AG10803 (cell line): Measurements from ENCODE around the gene RBM25.

Experiments used
- DNase-seq: peaks from one replicate; pipeline ENCODE4 v3.0.0; 2010; ENCODE audit warnings: low read depth
- H3K4me3 ChIP-seq: 2 replicates; pipeline ENCODE4 v1.5.1; 2011; ENCODE audit warnings: mild to moderate bottlenecking, low read length, control low read depth
- TF ChIP-seq, protein P1 (sequence below): conservative IDR thresholded peaks from 2 replicates; pipeline ENCODE4 v1.5.1; 2011; ENCODE audit warnings: mild to moderate bottlenecking, low read length, control low read depth, inconsistent platforms

RBM25 gene

DNA sequence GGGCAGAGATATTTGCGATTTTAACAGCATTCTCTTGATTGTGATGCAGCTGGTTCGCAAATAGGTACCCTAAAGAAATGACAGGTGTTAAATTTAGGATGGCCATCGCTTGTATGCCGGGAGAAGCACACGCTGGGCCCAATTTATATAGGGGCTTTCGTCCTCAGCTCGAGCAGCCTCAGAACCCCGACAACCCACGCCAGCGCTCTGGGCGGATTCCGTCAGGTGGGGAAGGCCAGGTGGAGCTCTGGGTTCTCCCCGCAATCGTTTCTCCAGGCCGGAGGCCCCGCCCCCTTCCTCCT, 77.7 kb downstream of the RBM25 start:
- DNase-seq = no peak
- TF ChIP-seq, protein P1, sequence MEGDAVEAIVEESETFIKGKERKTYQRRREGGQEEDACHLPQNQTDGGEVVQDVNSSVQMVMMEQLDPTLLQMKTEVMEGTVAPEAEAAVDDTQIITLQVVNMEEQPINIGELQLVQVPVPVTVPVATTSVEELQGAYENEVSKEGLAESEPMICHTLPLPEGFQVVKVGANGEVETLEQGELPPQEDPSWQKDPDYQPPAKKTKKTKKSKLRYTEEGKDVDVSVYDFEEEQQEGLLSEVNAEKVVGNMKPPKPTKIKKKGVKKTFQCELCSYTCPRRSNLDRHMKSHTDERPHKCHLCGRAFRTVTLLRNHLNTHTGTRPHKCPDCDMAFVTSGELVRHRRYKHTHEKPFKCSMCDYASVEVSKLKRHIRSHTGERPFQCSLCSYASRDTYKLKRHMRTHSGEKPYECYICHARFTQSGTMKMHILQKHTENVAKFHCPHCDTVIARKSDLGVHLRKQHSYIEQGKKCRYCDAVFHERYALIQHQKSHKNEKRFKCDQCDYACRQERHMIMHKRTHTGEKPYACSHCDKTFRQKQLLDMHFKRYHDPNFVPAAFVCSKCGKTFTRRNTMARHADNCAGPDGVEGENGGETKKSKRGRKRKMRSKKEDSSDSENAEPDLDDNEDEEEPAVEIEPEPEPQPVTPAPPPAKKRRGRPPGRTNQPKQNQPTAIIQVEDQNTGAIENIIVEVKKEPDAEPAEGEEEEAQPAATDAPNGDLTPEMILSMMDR = no peak
- H3K4me3 ChIP-seq = peak overlapping the region; percentile 93

DNA sequence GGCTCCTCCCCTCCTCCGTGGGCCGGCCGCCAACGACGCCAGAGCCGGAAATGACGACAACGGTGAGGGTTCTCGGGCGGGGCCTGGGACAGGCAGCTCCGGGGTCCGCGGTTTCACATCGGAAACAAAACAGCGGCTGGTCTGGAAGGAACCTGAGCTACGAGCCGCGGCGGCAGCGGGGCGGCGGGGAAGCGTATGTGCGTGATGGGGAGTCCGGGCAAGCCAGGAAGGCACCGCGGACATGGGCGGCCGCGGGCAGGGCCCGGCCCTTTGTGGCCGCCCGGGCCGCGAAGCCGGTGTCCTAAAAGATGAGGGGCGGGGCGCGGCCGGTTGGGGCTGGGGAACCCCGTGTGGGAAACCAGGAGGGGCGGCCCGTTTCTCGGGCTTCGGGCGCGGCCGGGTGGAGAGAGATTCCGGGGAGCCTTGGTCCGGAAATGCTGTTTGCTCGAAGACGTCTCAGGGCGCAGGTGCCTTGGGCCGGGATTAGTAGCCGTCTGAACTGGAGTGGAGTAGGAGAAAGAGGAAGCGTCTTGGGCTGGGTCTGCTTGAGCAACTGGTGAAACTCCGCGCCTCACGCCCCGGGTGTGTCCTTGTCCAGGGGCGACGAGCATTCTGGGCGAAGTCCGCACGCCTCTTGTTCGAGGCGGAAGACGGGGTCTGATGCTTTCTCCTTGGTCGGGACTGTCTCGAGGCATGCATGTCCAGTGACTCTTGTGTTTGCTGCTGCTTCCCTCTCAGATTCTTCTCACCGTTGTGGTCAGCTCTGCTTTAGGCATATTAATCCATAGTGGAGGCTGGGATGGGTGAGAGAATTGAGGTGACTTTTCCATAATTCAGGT, 78.3 kb downstream of the RBM25 start, which contains the start of gene PSEN1:
Gene PSEN1, plus strand, starts transcription at position 121 of the 839 bp plus-strand sequence. CDS start 11,513 bp downstream, outside the sequence.
- TF ChIP-seq, protein P1 = no peak
- peak; percentile 85 for DNase-seq
- peak within 1 kb of the TSS; percentile 93 for H3K4me3 ChIP-seq

DNA sequence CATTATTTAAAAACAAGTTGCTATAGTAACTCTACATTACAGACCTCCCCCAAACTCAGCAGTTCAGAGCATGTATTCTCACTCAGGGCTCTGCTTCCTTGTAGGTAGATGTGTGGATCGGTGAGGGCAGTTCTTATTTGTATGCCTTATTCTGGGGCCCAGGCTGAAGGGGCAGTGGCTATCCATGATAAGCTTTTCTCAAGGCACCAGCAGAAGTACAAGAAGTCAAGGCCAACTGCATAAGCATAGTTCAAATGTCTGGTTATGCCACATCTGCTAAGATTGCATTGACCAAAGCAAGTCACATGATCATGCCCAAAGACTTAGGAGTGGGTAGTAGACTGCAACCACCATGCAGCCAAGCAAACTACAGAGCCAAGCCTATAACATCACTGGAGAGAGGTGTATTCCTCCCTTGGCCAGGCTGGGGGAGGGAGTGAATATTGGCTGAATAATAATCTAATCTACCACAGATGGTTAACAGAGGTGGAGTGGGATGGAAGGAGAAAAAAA, 82.5 kb downstream of the RBM25 start:
- TF ChIP-seq, protein P1 = no peak
- no peak for DNase-seq

DNA sequence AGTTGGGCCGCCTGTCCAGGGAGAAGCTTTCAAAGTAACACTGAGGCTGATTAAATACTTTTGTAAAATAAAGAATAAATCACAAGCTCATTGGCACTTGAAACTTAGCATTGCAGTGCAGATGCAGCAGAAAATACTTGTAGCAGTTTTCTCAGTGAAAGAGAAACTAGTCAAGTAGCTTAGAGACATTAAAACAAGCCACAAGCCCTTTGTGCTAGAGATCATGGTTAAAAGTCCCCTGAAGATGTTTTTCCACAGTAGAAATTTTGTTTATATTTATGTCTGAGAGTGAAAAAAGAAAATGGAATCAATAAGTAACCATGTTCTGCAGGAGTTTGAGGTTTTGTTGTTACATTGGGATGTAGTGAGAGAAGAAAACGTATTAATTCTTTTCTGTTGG, 83.9 kb downstream of the RBM25 start:
- DNase-seq = no peak
- TF ChIP-seq, protein P1 = no peak
- no peak overlapping the region for H3K4me3 ChIP-seq

More for the DNA sequence above, 82.5 kb downstream of the RBM25 start:
- H3K4me3 ChIP-seq = no peak overlapping the region

DNA sequence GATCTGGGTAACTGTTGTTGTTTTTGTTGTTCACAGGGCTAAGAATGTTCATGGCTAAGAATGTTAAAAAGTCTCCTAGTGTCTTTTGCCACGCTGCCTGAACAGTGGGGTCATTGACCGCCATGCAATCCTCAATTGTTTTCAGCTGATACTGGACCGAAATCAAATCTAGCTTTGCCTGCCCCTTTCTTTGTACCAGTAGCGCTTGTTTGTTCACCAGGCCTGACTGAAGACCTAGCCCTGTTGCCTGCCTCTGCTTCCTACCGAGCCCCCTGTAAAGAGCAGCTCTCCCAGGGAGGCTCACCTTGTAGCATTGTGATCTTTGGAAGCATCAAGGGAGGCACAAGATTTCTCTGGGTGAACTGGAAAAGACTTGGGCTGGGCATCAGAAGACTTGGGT, 84.7 kb downstream of the RBM25 start:
- H3K4me3 ChIP-seq = no peak overlapping the region
- DNase-seq = no peak
- TF ChIP-seq, protein P1 = no peak

DNA sequence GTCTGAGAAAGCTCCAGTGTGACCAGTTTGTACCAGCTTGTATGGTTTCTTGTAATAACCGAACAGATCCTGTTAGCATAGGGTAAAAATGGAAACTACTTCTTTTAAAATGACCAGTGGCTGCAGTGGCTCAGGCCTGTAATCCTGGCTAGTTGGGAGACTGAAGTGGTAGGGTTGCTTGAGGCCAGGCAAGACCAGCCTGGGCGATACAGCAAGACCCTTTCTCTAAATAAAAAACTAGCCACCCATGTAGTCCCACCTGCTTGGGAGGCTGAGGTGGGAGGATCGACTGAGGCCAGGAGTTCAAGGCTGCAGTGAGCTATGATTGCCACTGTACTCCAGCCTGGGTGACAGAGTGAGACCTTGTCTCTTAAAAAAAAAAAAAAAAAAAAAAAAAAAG, 85.3 kb downstream of the RBM25 start:
- H3K4me3 ChIP-seq = no peak overlapping the region
- no peak for DNase-seq
- TF ChIP-seq, protein P1 = no peak

DNA sequence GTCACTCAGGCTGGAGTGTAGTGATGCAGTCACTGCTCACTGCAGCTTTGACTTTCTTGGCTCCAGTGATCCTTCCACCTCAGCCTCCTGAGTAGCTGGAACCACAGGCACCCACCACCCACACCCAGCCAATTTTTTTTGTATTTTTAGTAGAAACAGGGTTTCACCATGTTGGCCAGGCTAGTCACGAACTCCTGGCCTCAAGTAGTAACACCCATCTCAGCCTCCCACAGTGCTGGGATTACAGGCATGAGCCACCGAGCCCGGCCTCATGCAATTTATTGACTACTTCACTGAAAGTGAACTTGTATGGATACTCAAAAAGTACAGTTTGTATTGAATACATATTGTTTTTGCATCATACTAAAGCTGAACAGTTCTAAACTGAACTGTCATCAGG, 87.0 kb downstream of the RBM25 start:
- TF ChIP-seq, protein P1 = no peak
- no peak overlapping the region for H3K4me3 ChIP-seq
- no peak for DNase-seq
